HG02973 (cell line): Measurements from ENCODE around the gene FKBP5.
"Not testable (repeated sequence)": the region's sequence is repeated elsewhere in the genome, so short reads cannot be mapped to it uniquely, and the experiment has no call there.

Experiments used
- ATAC-seq: cut with Tn5 transposase; IDR thresholded peaks from one replicate; pipeline ENCODE4 v1.9.1; 2021; ENCODE audit warnings: moderate library complexity; ENCODE audit not compliant: unreplicated experiment

Gene FKBP5

GRCh38 chr6:35691027-35691824 is 2.5 kb upstream of the FKBP5 start:
- ATAC-seq: no peak

DNA sequence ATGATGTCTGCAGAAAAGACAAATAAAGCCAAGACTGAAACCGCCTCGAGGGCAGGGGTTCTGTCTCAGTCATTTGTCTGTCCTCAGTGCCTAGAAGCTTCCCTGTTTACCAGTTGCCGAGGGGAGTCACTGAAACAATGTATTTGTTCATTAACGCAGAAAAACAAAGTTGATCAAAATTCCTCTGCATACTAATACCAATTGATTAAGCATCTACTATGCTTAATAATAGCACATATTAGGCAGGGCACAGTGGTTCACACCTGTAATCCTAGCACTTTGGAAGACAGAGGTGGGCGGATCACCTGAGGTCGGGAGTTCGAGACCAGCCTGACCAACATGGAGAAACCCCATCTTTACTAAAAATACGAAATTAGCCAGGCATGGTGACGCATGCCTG is 1.8 kb upstream of the FKBP5 start:
- ATAC-seq: no peak

- ATAC-seq: not testable (repeated sequence)
These were observed 1.3 kb upstream of the FKBP5 start for GRCh38 chr6:35690006-35690405.

DNA sequence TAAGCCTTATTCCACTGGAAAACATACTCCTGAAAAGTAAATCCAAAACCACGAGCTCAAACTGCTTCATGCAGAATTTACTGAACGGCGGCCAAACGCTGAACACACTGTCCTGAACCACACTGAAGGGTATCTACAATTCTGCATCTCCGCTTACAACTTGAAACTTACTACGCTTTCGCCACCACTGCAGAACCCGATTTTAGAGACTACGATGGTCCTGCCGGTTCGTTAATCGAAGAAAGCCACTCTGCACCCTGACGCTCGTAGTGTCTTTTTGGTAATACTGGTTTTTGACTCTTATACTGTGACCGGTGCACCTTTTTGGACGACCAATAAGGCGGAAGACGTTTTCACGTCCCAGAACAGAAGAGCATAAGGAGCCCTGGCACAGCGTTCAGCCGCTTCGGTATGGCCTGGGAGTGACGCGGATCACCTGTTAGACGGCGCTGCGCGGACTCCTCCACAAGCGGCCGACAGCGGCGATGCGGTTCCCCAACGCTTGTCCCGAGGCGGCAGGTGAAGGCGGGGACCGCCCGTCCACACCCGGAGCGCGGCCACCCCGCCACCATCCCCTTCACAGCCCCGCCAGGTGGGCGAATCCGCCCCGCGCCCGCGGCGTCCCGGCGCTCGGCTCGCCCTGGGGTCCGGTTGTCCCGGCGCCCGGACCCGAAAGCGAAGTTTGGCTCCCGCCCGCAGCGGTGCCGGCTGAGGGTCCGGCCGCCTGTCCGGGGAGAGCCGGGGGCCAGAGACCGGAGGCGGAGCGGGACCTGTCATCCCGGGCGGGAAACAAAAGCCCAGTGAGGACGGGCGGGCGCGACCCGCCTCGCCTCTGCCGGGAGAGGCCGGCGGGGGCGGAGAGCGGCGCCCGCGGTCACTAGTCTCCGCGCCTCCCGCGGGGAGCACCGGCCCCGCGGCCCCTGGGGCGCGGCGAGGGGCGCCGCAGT is 784 bp downstream of the FKBP5 start:
- ATAC-seq: peak; percentile 42

GRCh38 chr6:35686873-35687555 is 1.7 kb downstream of the FKBP5 start:
- ATAC-seq: no peak

DNA sequence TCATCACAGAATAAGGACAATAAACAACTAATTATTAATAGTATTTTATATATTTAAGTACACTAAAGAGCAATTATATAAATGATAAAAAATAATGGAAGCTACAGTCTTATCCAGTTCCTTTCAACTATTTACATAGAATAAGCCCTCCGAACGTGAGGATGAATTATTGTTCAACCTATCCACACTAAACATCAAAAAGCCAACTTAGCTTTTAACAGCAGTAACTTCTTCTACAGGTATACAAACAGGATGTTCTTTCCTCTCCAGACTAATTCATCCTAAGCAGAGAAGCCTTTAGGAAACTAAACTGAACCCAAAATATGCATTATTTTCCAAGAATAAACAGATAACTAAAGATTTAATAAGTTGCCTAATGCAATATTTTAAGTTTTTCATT is 2.3 kb downstream of the FKBP5 start:
- no peak for ATAC-seq

GRCh38 chr6:35683267-35683666 is 5.4 kb downstream of the FKBP5 start:
- no peak for ATAC-seq

DNA sequence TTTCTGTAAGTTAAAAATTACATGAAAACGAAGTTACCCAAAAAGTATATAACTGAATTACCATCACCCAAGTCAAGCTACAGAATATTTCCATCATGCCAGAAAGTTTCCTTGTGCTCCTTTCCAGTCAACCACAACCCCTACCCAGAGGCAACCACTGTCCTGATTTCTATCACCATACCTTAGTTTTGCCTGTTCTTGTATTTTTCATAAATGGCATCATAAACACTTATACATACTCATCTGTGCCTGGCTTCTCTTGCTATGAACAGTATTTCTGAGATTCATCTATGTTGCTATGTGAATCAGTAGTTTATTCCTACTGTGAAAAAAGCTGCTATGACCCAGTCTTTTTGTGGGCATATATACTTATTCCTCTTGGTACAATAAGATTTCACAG is 7.4 kb downstream of the FKBP5 start:
- ATAC-seq: no peak

DNA sequence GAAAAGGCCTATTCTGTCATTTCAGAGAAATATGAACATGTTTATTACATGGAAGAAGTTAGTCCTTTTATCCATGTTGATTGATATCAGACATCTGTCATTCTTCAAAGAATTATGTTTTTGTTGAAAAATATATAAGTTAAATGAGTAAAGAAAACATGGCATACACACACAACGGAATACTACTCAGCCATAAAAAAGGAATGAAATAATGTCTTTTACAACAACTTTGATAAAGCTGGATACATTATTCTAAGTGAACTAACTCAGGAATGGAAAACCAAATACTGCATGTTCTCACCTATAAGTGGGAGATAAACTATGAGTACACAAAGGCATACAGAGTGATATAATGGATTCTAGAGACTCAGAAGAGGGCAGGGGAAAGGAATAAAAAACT is 9.3 kb downstream of the FKBP5 start:
- ATAC-seq: no peak

- ATAC-seq: no peak
These were observed 9.9 kb downstream of the FKBP5 start for GRCh38 chr6:35678814-35679213.

- no peak for ATAC-seq
These were observed 10.6 kb downstream of the FKBP5 start for GRCh38 chr6:35678021-35678654.

DNA sequence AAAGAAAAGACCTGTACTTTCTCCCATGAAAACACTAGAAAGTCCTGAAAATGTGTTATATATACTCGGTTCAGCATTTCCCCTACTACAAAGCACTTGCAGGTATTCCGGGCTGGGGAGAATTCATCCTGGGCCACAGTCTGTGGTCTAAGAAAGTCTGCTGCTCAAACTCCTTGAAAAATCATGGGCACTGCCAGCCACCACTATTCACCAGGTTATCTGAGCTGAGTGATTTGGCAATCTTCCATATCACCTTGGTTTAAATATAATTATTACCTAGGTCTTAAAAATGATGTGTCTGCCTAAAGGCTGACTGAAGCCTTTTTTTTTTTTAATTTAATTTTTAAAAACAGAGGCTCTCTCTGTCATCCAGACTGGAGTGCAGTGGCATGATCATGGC is 11.3 kb downstream of the FKBP5 start:
- ATAC-seq: no peak

DNA sequence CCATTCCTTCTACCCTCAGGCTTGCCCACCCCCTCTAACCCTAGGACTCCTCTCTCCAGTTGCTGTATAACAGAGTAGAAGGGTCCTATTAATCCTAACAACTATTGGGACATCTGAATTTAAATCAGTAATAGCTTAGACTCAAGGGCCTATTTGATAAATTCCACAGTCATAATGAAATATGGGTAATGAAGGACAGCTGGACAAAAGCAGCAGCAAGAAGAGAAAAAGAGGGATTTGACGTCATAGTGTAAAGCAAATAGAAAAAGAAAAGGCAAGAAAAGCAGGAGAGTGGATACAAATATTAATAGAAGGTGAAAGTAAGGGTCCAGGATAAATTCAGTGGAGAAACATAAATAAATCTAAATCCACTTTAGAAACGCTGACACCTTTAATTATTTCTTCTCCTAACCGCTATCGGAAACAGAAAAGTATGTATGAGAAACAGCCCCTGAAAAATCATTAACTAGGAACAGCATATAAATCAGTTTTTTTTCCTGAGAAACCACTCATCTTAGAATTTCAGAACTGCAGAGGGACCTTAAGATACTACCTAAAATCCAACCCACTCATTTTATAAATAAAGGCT is 12.8 kb downstream of the FKBP5 start:
- no peak for ATAC-seq

- no peak for ATAC-seq
These were observed 14.1 kb downstream of the FKBP5 start for GRCh38 chr6:35674594-35674993.

GRCh38 chr6:35673755-35674154 is 15.0 kb downstream of the FKBP5 start:
- no peak for ATAC-seq

DNA sequence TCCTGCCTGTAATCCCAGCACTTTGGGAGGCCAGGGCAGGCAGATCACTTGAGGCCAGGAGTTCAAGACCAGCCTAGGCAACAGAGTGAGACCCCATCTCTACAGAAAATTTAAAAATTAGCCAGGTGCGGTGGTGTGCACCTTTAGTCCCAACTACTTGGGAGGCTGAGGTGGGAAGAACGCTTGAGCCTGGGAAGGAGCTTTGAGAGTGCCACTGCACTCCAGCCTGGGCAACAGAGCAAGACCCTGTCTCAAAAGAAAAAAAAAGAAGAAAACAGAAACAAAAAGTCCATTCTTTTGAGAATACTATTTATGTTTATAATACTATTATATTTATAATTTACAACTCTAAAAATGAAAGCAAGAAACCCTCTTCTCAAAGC is 15.4 kb downstream of the FKBP5 start:
- ATAC-seq: not testable (repeated sequence)

DNA sequence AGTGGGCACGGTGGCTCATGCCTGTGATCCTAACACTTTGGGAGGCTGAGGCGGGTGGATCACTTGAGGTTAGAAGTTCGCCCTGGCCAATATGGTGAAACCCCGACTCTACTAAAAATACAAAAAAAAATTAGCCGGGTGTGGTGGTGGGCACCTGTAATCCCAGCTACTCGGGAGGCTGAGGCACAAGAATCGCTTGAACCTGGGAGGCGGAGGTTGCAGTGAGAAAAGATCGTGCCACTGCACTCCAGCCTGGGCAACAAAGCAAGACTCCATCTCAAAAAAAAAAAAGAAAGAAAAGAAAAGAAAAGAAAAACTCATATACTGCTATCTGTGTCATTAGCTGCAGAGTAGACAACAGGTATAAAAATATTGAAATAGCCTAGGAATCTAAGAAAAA is 18.3 kb downstream of the FKBP5 start:
- not testable (repeated sequence) for ATAC-seq

GRCh38 chr6:35669451-35670045 is 19.2 kb downstream of the FKBP5 start:
- no peak for ATAC-seq

DNA sequence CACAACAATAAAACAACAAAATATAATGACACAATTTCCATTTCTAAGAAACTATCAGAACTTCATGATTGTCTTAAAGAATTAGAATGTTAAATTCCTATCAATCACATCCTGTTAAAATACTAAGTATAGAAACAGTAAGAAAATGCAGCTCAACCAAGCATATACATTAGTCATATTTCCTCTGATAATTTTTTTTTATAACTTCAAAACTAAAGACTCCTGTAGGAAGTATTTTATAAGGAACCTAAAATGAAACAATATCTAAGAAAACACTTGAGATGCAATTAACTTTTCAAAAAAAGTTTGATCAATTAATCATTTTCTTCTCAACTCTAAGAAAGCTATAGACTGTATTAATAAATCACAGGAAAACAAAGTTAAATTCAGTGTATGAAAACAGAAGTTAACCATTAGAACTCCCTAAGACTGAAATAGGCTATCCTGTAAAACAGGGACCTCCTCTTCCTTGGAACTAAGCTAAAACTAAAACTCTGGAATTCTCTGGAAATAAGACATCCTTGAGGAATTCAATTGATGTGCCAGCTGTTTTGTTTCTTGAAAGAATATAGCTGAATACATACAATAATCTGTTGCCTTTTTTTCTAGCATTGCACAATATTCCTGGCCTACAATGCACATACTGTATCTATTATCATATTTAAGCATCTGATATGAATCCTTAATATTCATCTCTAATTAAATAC is 19.8 kb downstream of the FKBP5 start:
- ATAC-seq: no peak

DNA sequence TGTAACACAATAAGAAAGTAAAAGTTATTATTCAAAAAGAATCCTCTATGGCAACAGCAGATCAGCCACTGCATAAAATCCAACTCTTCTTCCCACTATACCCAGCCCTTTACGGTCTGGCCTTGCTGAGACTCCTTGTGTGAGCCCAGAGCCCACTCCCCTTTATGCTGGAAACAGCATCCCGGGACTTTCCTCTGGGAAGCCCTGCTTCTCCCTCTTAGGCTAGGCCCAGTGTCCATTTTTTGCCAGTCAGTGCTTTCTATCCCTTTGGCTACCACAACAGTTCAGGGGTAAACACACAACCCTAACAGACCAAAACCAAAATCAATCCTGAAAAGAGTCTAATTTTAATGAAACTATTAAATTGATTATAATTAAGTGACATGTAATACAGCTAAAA is 20.6 kb downstream of the FKBP5 start:
- ATAC-seq: no peak
